ENCODE data around the gene SPACA1. TPM values are rescaled to one million over a fixed set of nuclear protein-coding genes. Genes with fewer than 3 reads are reported as not detected.

SPACA1 gene
- total RNA-seq, 1 donor, result not detected

DNA sequence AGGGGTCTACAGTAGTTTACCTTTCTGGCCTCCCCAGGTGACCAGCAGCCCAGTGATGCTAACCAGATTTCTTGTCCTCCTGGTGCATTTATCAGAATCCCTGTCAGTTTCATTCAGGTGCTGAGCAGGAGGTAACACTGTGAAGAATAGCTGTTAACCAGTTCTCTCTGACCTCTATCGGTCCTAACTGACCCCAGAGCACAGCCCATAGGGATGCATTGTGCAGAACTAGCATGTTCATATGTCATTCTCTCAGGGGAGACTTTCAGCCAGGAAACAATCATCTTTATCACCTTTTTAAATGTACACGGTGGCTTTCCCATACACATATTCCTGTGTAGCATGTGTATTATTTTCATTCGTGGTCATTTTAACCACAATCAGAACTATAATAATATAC is 68.6 kb downstream of the SPACA1 start:
- H3K27ac ChIP-seq (ENCODE audit: low read depth, low read length), result no peak overlapping the region
- H3K27me3 ChIP-seq (ENCODE audit: insufficient read depth, low read length), result no peaks in the 10 kb centered on the region
- H3K4me2 ChIP-seq (ENCODE audit: insufficient read depth, low read length), result no peak overlapping the region
- no peak for DNase-seq (ENCODE audit: insufficient read length, low spot score, missing footprints)
- H3K36me3 ChIP-seq (ENCODE audit: insufficient read depth, low read length), result no peaks in the 10 kb centered on the region
- H3K9me3 ChIP-seq (ENCODE audit: low read depth, low read length), result no peaks in the 10 kb centered on the region
- no peak overlapping the region for H3K4me3 ChIP-seq (ENCODE audit: insufficient read depth, low read length)
- TF ChIP-seq CTCF (IDR thresholded peaks at IDR 0.05; ENCODE audit: extremely low read depth, low read depth, low read length), result no peak
- no peak overlapping the region for H2AFZ ChIP-seq (ENCODE audit: low read length)
- H4K20me1 ChIP-seq (ENCODE audit: insufficient read depth, low read length), result no peaks in the 10 kb centered on the region
- H3K4me1 ChIP-seq (ENCODE audit: insufficient read depth, low read length), result no peaks in the 10 kb centered on the region
- H3K79me2 ChIP-seq (ENCODE audit: insufficient read depth, low read length), result no peaks in the 10 kb centered on the region

Other genes with a start within 250 kb of the SPACA1 start
- not detected in 2 replicates for gene CNR1, start 118.5 kb downstream of the SPACA1 start, total RNA-seq